GM12872 (cell line): Measurements from ENCODE around the gene FDX2.

Source experiments
- CTCF ChIP-seq: IDR thresholded peaks from 3 replicates; pipeline ENCODE4 v1.5.1; 2011; ENCODE audit warnings: low read depth, mild to moderate bottlenecking, low read length, moderate library complexity; ENCODE audit not compliant: insufficient read depth

Gene FDX2

GRCh38 chr19:10315335-10316214 is at the start of gene FDX2:
Gene FDX2 (minus strand): TSS chr19:10316015. CDS start chr19:10315996, 19 bp downstream.
- no peak for TF ChIP-seq CTCF

GRCh38 chr19:10365518-10365917 is 49.7 kb upstream of the FDX2 start:
- TF ChIP-seq CTCF, result no peak

GRCh38 chr19:10364644-10365043 is 48.8 kb upstream of the FDX2 start:
- TF ChIP-seq CTCF, result no peak

- no peak for TF ChIP-seq CTCF
These were observed 48.0 kb upstream of the FDX2 start for GRCh38 chr19:10363789-10364281.

- no peak for TF ChIP-seq CTCF
These were observed 46.4 kb upstream of the FDX2 start for GRCh38 chr19:10362259-10362658.

GRCh38 chr19:10361569-10362011 is 45.8 kb upstream of the FDX2 start:
- TF ChIP-seq CTCF, result no peak

- TF ChIP-seq CTCF, result no peak
These were observed 40.6 kb upstream of the FDX2 start for GRCh38 chr19:10356431-10356830.
